ENCODE data around the gene GALNTL6. TPM values are rescaled to one million over a fixed set of nuclear protein-coding genes. Genes with fewer than 3 reads are reported as not detected.

GALNTL6 gene
- total RNA-seq, 4 donors from 2014 or later: 0.30 to 1.3 (median 0.60) TPM

DNA sequence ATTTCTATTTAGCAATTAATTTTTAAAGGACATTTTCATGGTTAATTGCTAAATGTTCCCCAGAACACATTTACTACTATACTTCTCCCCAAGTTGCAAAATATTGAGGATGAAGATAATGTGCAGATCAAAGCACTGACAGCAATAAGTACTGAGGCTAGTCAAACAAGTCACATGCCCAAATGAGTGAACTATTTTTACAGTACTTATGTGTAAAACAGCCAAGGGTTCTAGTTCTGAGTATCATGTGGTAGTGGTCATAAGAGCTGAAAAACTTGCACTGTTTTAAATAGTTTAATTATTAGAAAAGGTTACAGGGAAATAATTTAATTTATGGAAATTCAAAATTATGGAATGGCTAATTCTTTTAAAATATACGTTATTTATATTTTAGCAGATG lies 3.8 kb downstream of the GALNTL6 start:
- WGBS, 2 donors: 84 to 89% methylated on average over 1 of the region's 1 CpG
- H3K4me3 ChIP-seq (ENCODE audit: low read depth, poor library complexity, severe bottlenecking): no peak overlapping the region
- intact Hi-C loops (cut with DNase I; ENCODE audit: low total_unique reads): no loop called here
- DNase-seq (ENCODE audit: low spot score in 2 of 2): no peak
- no peak for TF ChIP-seq POLR2A (IDR thresholded peaks at IDR 0.05)
- TF ChIP-seq, protein P1, sequence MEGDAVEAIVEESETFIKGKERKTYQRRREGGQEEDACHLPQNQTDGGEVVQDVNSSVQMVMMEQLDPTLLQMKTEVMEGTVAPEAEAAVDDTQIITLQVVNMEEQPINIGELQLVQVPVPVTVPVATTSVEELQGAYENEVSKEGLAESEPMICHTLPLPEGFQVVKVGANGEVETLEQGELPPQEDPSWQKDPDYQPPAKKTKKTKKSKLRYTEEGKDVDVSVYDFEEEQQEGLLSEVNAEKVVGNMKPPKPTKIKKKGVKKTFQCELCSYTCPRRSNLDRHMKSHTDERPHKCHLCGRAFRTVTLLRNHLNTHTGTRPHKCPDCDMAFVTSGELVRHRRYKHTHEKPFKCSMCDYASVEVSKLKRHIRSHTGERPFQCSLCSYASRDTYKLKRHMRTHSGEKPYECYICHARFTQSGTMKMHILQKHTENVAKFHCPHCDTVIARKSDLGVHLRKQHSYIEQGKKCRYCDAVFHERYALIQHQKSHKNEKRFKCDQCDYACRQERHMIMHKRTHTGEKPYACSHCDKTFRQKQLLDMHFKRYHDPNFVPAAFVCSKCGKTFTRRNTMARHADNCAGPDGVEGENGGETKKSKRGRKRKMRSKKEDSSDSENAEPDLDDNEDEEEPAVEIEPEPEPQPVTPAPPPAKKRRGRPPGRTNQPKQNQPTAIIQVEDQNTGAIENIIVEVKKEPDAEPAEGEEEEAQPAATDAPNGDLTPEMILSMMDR (IDR thresholded peaks at IDR 0.05): no peak

DNA sequence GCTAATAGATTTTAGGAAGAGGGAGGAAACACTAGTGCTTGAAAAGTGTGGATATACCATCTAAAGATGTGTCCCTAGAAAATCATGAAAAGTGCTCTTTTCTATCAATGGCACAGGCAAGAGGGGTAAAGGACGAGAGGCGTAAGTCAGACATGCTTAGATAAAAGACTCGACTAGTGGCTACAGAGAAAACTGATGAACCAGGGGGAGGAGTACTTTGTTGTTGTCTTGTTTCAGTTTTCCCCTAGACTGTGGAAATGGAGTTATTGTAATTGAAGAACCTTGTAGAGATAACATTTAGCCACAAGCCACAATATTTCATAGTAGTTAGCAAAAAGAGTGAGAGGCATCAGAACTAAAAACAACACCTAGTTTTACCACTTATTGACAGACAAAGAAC lies 21.4 kb downstream of the GALNTL6 start:
- no peak for DNase-seq (ENCODE audit: low spot score in 2 of 2)
- WGBS, 2 donors: 38 to 43% methylated on average over 3 of the region's 3 CpGs
- TF ChIP-seq, protein P1 (IDR thresholded peaks at IDR 0.05): no peak
- no peak for TF ChIP-seq POLR2A (IDR thresholded peaks at IDR 0.05)
- intact Hi-C loops (cut with DNase I; ENCODE audit: low total_unique reads): no loop called here
- H3K4me3 ChIP-seq (ENCODE audit: low read depth, poor library complexity, severe bottlenecking): no peak overlapping the region

DNA sequence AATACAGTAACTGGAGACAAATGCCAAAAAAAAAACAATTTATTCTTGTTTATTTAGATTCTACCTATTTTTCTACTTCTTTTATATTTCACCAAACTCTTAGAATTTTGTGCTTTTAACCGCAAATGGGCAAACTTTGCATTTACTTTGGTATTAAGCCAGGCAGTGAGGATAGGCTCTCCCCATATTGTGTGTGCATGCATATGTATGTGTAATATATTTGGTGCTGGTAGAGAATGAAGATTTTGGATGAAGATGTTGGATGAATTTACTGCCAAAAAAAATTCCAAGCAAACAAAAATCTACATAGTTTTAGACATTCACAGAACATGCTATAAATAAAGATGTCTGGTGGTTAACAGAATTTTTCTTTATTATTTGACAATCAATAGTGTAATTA lies 30.3 kb downstream of the GALNTL6 start:
- DNase-seq (ENCODE audit: low spot score in 2 of 2): no peak
- intact Hi-C loops (cut with DNase I; ENCODE audit: low total_unique reads): no loop called here
- TF ChIP-seq POLR2A (IDR thresholded peaks at IDR 0.05): no peak
- TF ChIP-seq, protein P1 (IDR thresholded peaks at IDR 0.05): no peak
- 92% methylated on average over 1 of the region's 1 CpG for WGBS, 2 donors
- H3K4me3 ChIP-seq (ENCODE audit: low read depth, poor library complexity, severe bottlenecking): no peak overlapping the region

DNA sequence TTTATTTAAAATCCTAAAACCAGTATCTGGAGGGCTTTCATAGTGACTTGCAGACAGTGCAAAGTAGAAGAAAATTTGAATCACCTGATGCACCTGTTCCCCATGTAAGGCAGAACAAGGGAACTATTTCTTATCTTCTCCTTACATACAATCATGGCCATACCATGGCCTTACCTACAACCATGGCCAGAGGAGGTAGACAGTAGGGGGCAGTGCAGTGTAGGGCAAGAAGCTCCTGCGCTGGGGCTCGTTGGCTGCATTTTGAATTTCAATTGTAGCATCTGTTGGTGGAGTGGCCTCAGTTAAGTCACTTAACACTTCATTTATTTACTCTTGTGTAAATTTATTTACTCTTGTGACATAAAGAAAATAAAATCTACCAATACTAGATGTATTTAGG lies 33.0 kb downstream of the GALNTL6 start:
- no peak for DNase-seq (ENCODE audit: low spot score in 2 of 2)
- TF ChIP-seq, protein P1 (IDR thresholded peaks at IDR 0.05): no peak
- TF ChIP-seq POLR2A (IDR thresholded peaks at IDR 0.05): no peak
- no peak overlapping the region for H3K4me3 ChIP-seq (ENCODE audit: low read depth, poor library complexity, severe bottlenecking)
- intact Hi-C loops (cut with DNase I; ENCODE audit: low total_unique reads): no loop called here
- WGBS, 2 donors: 24 to 27% methylated on average over 2 of the region's 2 CpGs

DNA sequence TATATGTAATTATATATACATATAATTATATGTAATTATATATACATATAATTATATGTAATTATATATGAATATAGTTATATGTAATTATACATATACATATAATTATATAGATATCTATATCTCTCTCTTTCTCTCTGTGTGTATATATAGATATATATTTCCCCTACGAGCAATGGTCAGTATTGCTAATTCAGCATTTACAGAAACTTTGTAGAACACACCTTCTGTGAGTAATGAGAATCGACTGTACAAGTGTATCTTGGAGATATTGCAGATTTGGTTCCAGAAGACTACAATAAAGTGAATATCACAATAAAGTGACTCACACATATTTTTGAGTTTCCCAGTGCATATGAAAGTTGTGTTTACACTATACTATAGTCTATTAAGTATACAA lies 33.7 kb downstream of the GALNTL6 start:
- TF ChIP-seq POLR2A (IDR thresholded peaks at IDR 0.05): no peak
- TF ChIP-seq, protein P1 (IDR thresholded peaks at IDR 0.05): no peak
- DNase-seq (ENCODE audit: low spot score in 2 of 2): no peak
- no peak overlapping the region for H3K4me3 ChIP-seq (ENCODE audit: low read depth, poor library complexity, severe bottlenecking)
- intact Hi-C loops (cut with DNase I; ENCODE audit: low total_unique reads): no loop called here
- 87 to 88% methylated on average over 2 of the region's 2 CpGs for WGBS, 2 donors

DNA sequence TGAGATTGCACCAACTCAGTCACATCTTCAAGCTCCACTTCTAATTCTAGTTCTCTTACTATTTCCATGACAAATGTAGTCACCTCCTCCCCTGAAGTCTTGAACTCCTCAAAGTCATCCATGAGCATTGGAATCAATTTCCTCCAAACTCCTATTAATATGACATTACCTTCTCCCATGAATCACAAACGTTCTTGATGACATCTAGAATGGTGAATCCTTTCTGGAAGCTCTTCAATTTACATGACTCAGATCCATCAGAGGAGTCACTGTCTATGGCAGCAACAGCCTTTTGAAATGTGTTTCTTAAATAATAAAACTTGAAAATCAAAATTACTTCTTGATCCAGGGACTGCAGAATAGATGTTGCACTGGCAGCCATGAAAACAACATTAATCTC lies 34.5 kb downstream of the GALNTL6 start:
- H3K4me3 ChIP-seq (ENCODE audit: low read depth, poor library complexity, severe bottlenecking): no peak overlapping the region
- no peak for DNase-seq (ENCODE audit: low spot score in 2 of 2)
- 40 to 41% methylated on average over 1 of the region's 1 CpG for WGBS, 2 donors
- intact Hi-C loops (cut with DNase I; ENCODE audit: low total_unique reads): no loop called here
- TF ChIP-seq, protein P1 (IDR thresholded peaks at IDR 0.05): no peak
- TF ChIP-seq POLR2A (IDR thresholded peaks at IDR 0.05): no peak

Data from lower leg skin (tissue), 4 donors.